ENCODE results near the gene CFAP46.

GRCh38 chr10:132812520-132812919, 129.8 kb downstream of the CFAP46 start:
- TF ChIP-seq ZNF274 (IDR thresholded peaks at IDR 0.05; ENCODE audit: low read depth, low read length) (no peak), SUZ12 (IDR thresholded peaks at IDR 0.05; ENCODE audit: extremely low read depth, insufficient read depth, insufficient read length) (no peak)
